AG20443 (cell line): ENCODE data around the gene SH3PXD2A.
A peak's percentile ranks its signal among the peaks of the same experiment; 100 is the strongest.
"Not testable (repeated sequence)": the region's sequence is repeated elsewhere in the genome, so short reads cannot be mapped to it uniquely, and the experiment has no call there.

ENCODE experiments used
- DNase-seq: peaks from one replicate; pipeline ENCODE4 v3.0.0; 2012; ENCODE audit warnings: low spot score, mixed read lengths

SH3PXD2A gene

GRCh38 chr10:103834436-103835095 lies 20.8 kb downstream of the SH3PXD2A start:
- DNase-seq, result no peak

DNA sequence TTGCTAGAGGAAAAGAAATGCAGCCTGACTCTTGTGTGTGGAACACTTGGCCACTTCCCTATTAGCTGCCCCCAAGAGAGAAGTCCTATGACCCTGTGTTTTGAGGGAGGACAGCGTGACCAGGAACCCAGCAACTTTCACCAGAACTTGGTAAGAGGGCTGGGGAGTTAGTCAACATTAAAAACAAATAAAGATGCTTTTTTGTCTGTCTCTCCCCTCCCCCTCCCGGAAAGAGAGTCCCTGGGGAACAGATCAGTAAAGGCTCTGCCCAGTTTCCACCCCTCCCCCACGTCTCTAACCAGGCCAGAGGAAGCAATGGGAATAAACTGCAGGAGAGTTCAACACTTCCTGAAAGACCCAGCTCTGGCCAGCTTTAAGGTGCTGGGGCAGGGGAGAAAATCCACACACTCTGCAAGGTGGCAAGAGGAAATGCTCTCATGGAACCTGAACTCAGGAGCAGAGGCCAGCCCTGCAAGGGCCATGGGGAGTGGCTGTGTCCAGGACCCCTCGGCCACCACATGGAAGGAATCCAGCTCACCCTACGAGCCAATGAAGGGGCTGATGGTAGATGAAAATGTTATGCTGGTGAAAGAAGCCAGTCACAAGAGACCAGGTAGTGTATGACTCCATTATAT lies 21.5 kb downstream of the SH3PXD2A start:
- no peak for DNase-seq

GRCh38 chr10:103832806-103833205 lies 22.6 kb downstream of the SH3PXD2A start:
- DNase-seq, result no peak

DNA sequence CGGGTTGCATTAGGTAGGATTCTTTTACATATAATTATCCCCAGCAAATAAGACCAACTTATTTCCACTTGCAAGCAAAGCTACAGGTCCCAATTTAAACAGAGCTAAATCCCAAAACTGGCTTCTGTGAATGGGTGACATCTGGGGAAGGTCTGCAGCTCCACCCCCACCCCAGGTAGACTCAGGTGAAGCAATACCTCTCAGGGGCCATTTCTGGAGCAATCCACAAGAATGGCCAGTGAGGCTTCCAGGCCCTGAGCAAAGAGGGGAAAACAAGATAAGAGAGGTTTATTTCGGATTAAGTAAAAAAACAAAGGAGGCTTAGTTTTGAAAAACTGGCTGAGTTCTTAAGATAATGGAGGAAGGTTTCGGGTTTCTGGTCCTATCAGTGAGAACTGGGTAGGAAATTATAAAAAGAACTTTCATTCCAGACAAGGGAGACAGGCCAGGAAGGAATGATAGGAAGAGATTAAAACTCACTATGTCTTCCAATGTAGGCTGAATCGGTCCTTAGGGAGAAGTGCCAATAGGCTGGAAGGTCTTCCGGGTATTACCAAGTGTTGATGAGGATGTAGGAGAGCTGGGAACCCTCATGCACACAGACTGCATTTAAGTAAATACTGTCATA lies 25.4 kb downstream of the SH3PXD2A start:
- no peak for DNase-seq

GRCh38 chr10:103829278-103829677 lies 26.1 kb downstream of the SH3PXD2A start:
- no peak for DNase-seq

- no peak for DNase-seq
Measured at GRCh38 chr10:103828587-103829197, 26.7 kb downstream of the SH3PXD2A start.

DNA sequence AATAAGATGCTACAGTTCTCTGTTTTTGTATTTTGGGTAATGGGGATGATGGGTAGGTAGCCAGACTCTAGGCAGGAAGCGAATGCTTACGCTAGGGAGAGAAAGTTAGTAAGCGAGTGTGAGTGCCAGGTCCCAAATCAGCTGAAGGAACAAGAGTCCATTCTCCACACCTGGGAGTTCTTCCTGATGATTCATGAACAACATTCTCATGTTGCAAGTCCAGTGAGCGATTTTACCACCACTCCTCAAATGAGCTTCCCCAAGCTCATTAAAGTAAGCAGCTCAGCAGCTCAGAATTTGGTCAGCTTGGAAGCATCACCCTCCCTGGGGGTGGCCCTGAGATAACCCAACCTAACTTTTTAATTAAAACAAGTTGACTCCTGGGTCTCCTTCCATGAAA lies 27.3 kb downstream of the SH3PXD2A start:
- DNase-seq, result no peak

- DNase-seq, result no peak
Measured at GRCh38 chr10:103826885-103827284, 28.5 kb downstream of the SH3PXD2A start.

GRCh38 chr10:103824281-103824680 lies 31.1 kb downstream of the SH3PXD2A start:
- DNase-seq, result no peak

DNA sequence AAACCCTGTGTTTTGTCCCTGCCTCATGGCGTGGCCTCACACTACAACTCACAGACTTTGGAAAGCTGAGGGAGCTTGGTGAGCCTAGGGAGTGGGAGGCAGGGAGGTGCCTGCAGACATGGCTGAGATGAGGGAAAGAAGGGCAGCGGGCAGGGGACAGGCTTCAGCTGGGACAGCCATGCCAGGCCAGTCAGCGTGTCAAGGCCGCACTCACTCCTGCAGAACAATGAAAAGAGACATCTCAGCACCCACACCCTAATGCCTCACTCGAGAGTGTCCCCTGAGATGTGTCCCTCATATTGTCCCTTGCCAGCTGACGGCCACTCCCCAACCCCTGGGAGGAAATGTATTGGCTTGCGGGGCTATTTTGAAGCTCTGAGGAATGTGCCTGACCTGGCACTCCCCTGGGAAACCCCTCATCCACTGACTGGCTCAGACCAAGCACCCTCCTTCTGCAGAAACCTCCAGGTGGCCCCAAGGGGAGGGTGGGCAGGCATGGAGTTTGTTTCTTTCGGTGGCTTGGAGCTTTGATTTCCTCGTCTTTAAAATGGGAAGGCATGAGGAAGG lies 31.6 kb downstream of the SH3PXD2A start:
- DNase-seq, result no peak

- DNase-seq, result no peak
Measured at GRCh38 chr10:103822800-103823199, 32.6 kb downstream of the SH3PXD2A start.

DNA sequence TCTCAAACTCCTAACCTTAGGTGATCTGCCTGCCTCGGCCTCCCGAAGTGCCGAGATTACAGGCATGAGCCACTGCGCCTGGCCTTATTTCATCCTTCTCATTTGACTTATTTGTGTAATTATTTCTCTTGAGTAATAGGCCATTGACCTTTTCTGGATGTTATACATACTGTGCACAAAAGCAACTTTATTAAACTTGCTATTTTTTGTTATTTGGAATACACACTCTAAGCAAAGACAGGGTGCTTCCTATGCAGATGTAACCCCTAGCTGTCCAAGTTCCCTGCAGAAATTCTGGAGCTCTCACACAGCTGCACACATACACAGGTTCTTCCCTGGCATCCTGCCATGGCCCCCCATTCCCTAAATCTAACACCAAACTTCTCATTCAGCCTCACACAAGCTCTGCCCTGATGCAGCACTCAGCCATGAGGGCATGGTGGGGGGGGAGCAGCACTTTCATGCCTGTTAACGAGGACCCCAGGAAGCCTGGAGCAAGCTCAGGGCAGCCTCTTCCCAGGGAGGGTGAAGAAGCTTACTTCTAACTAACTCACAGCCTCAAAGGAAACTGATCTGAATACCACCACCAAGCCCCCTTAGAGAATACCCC lies 33.2 kb downstream of the SH3PXD2A start:
- no peak for DNase-seq

DNA sequence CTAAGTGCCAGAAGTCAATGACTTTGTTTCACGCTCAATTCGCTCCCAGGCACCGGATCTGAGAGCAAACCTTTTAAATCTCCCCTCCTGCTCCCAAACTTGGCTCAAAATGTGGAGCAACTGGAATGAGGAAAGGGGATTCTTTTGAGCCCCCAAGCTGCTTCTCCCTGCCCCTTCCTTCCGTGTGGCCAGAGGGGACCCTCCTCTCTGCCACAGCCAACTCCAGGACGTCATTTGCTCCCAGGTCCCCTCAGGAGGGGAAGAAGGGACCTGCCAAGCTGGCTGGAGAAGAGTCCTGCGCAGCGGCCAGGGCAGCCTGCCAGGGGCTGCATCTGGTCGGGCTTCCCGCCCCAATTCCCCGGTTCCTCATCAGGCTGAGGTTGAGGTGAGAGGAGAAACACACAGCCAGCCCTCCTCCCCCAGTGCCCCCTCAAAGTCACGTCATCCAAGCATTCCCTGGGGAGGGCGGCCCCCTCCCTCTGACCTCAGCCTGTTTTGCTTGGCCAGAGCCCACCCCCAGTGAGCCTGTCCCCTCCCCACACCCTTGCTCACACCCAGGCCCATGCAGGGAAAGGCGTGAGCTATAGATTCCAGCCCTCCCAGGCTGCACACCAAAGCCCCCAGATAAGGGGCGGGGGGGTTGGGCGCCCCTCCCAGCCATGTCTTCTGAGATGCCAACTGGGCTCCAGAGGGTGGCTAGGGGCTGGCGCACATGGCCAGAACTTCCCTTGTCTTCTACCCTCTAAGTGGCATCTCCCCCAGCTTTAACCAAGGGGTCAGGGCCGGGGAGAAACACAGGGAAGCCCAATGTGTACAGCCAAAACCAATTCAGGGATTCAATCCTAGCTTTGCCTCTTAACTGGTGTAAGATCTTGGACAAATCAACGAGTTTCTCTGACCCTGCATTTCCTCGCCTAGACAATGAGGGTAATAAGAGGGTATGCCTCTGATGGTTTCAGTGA lies 35.0 kb downstream of the SH3PXD2A start:
- DNase-seq, result peak; percentile 78

DNA sequence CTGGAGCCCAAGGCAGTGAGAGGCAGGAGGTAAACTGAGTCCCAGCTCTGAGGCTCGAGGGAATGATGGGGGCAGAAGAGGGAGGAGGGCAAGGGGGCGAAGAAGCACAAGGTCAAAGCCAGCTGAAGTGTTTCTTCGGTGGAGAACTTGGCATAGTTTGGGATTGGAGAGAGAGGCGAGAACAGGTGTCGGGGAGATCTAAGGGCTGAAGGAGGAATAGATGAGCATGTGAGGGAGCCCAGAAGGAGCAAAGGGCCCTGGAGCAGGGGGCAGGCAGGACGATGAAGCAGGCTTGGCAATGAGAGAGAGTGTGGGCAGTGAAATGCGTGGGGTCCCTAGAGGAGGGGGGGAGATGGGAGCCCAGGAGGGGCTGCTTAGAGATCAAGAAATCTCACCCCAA lies 35.9 kb downstream of the SH3PXD2A start:
- no peak for DNase-seq

- DNase-seq, result no peak
Measured at GRCh38 chr10:103818765-103819374, 36.5 kb downstream of the SH3PXD2A start.

- DNase-seq, result no peak
Measured at GRCh38 chr10:103818105-103818504, 37.3 kb downstream of the SH3PXD2A start.

DNA sequence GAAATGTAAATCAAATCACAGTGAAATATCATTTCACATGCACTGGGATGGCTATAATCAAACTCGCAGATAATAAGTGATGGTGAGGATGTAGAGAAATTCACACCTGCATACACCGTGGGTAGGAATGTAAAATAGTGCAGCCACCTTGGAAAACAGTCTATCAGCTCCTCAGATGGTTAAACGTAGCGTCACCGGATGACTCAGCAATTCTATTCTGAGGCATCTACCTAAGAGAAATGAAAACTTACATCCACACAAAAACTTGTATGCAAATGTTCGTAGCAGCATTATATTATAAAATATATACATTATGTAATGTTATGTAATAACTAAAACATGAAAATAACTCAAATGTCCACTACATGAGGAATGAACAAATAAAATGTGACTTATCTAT lies 38.9 kb downstream of the SH3PXD2A start:
- DNase-seq, result no peak

- no peak for DNase-seq
Measured at GRCh38 chr10:103814626-103815370, 40.6 kb downstream of the SH3PXD2A start.

DNA sequence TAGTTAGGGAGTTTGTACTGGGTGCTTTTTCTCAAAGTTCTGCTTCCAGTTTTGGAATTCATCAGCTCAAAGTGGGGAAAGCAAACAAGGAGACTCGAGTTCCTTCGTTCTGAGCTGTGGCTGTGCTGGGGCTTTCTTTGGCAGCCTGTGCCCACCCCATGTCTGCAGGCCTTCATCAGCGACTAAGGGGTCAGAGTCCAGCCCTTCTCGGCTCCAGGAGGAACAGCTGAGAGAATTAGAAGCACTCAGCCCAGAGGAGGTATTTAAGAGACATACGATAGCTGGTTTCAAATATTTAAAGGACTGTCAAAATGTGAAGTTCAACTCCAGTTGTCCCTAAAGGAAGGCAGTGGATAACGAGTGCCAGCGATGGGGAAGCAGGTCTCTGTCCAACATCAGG lies 41.3 kb downstream of the SH3PXD2A start:
- DNase-seq, result no peak

DNA sequence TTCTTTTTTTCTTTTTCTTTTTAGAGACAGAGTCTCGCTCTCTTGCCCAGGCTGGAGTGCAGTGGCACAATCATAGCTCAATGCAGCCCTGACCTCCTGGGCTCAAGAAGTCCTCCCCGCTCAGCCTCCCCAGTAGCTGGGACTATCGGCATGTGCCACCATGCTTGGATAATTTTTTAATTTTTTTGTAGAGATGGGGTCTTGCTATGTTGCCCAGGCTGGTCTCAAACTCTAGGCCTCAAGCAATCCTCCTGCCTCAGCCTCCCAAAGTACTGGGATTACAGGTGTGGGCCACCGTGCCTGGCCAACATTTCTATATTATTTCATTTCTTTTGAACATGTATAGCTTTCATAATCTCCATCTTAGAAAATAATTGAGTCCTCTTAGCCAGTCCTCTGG lies 42.1 kb downstream of the SH3PXD2A start:
- DNase-seq, result not testable (repeated sequence)
